Psoas muscle (tissue), 8 donors: ENCODE results near the gene NID2. TPM values are rescaled to one million over a fixed set of nuclear protein-coding genes. Genes with fewer than 3 reads are reported as not detected.

Experiments
- ATAC-seq, 4 donors: fragments of 200-7000 bp; cut with Tn5 transposase; one replicate each; pipeline ENCODE4 v1.9.1; 2020; ENCODE audit warnings: moderate library complexity in 3 of 4, mild to moderate bottlenecking in 2 of 4
- DNase-seq, 2 donors: peaks; one replicate each; pipeline ENCODE4 v3.0.0-alpha.2; 2020
- H3K27ac ChIP-seq: fragments of 200-600 bp; one replicate; pipeline ENCODE4 v1.8.0; 2022
- H3K27me3 ChIP-seq, 3 donors: fragments of 200-600 bp in 1 of 3; one replicate each; pipeline versions ENCODE4 v1.6.1 to v1.8.0; 2013 to 2022; ENCODE audit warnings: low read length in 2 of 3, mild to moderate bottlenecking in 2 of 3, moderate library complexity in 1 of 3; ENCODE audit not compliant: insufficient read depth in 3 of 3
- H3K36me3 ChIP-seq, 2 donors: fragments of 200-600 bp in 1 of 2; one replicate each; pipeline versions ENCODE4 v1.6.1 to v1.8.0; 2013 to 2022; ENCODE audit warnings: low read depth in 1 of 2, mild to moderate bottlenecking in 1 of 2, moderate library complexity in 1 of 2; ENCODE audit not compliant: insufficient read depth in 1 of 2
- H3K4me1 ChIP-seq: fragments of 200-600 bp; one replicate; pipeline ENCODE4 v1.8.0; 2022
- H3K4me3 ChIP-seq: fragments of 200-600 bp; one replicate; pipeline ENCODE4 v1.8.0; 2022; ENCODE audit warnings: mild to moderate bottlenecking
- H3K9me3 ChIP-seq: fragments of 200-600 bp; one replicate; pipeline ENCODE4 v1.8.0; 2022
- WGBS, 3 donors: extraction: QIAGEN DNeasy Blood & Tissue Kit; methylation state at CpG; one replicate each; pipeline versions ENCODE4 v1.1.6 to v1.1.7; 2013; 5-methylcytosine and 5-hydroxymethylcytosine counted together
- intact Hi-C, 2 donors: fragments of 100-400 bp; cut with DNase I; formaldehyde crosslinking; loops; one replicate each; pipeline versions ENCODE4 v1.11.0 to v1.14.2; 2022
- polyA plus RNA-seq, 3 donors: library from polyadenylated mRNA; stranded (reverse); fragments of 200-250 nt; gene quantifications; one replicate each; pipeline ENCODE4 v1.2.3, GENCODE V29; 2013
- total RNA-seq, 4 donors: library from RNA; stranded (reverse); fragmentation: NEBNext Ultra II Directional in 2 of 4; extraction: Animal tissue kit (Norgen Biotek cat#: 25700) in 2 of 4; gene quantifications; one replicate each; pipeline versions ENCODE4 v1.2.1 to v1.2.4, GENCODE V29; 2021 to 2023
- TF ChIP-seq, protein P1 (sequence below): fragments of 200-600 bp; IDR thresholded peaks from one replicate; pipeline ENCODE4 v1.8.0; 2022; ENCODE audit warnings: antibody characterized with exemption
- donor health status: healthy with polysubstance abuse.
- donor health status: DM: no; HTN: no; CAD: no; lungs with moderate emphysema.
- donor health status: Bipolar disorder and iron deficiency.
- donor health status: healthy.
- donor health status: DM: yes; HTN: yes; CAD: no.
- donor health status: DM: no; HTN: no; CAD: no.
- donor health status: DM: no; HTN: no; CAD: no.
- donor health status: DM: yes; HTN: yes; CAD: no.

Gene NID2
- total and polyA plus RNA-seq, 7 donors = 2.2 to 12.9 (median 4.1) TPM

- 87 to 90% (median 89%) methylated on average over 4 of the region's 4 CpGs for WGBS, 3 donors
- H3K9me3 ChIP-seq = no peaks in the 10 kb centered on the region
- no peak for ATAC-seq
- H3K36me3 ChIP-seq = no peaks in the 10 kb centered on the region
- intact Hi-C loops = loop anchor here in 1 of 2 donors (2.0 kb wide), 1 partner anchor 65 kb away; no protein-coding TSS in a partner anchor
- no peaks in the 10 kb centered on the region for H3K4me1 ChIP-seq
- DNase-seq = no peak
- TF ChIP-seq, protein P1, sequence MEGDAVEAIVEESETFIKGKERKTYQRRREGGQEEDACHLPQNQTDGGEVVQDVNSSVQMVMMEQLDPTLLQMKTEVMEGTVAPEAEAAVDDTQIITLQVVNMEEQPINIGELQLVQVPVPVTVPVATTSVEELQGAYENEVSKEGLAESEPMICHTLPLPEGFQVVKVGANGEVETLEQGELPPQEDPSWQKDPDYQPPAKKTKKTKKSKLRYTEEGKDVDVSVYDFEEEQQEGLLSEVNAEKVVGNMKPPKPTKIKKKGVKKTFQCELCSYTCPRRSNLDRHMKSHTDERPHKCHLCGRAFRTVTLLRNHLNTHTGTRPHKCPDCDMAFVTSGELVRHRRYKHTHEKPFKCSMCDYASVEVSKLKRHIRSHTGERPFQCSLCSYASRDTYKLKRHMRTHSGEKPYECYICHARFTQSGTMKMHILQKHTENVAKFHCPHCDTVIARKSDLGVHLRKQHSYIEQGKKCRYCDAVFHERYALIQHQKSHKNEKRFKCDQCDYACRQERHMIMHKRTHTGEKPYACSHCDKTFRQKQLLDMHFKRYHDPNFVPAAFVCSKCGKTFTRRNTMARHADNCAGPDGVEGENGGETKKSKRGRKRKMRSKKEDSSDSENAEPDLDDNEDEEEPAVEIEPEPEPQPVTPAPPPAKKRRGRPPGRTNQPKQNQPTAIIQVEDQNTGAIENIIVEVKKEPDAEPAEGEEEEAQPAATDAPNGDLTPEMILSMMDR = no peak
- no peaks in the 10 kb centered on the region for H3K27me3 ChIP-seq
- H3K4me3 ChIP-seq = no peak overlapping the region
- H3K27ac ChIP-seq = no peak overlapping the region
Measured at GRCh38 chr14:52111583-52111982, 42.7 kb upstream of the NID2 start.

DNA sequence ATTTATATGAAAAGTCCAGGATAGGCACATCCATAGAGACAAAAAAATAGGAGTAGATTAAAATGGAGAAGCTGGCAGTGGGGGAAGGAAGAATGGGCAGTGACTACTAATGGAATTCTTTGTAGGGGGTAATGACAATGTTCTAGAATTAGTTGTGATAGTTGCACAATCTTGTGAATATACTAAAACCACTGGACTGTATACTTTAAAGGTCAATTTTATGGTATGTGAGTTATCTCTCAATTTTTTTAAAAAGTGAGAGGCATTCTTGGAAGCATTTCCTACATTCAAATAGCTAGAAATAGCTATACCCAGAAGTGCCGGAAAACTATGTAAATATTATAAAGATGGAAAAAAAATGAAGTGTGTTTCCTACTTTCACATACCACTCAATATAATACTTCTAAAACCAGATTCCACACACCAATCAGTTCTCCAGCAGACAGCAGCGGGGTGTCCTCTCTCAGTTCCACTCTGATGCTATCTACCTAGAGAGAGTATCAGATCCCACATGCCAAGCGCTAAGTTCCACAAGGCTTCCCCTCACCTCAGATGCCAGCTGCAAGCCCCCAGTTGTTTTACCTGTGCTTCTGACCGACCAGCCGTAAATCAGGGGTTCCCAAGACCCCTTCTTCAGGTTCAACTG is 41.7 kb upstream of the NID2 start:
- no peak for ATAC-seq
- no peak for DNase-seq
- TF ChIP-seq, protein P1 = no peak
- Histone ChIP-seq H3K9me3 (no peaks in the 10 kb centered on the region), H3K4me1 (no peaks in the 10 kb centered on the region), H3K4me3 (no peak overlapping the region), H3K36me3 (no peaks in the 10 kb centered on the region), H3K27ac (no peak overlapping the region), H3K27me3 (no peaks in the 10 kb centered on the region)
- WGBS, 3 donors = 69 to 93% (median 69%) methylated on average over 5 of the region's 5 CpGs
- intact Hi-C loops = loop anchor here in 1 of 2 donors (2.0 kb wide), 1 partner anchor 64 kb away; no protein-coding TSS in a partner anchor

DNA sequence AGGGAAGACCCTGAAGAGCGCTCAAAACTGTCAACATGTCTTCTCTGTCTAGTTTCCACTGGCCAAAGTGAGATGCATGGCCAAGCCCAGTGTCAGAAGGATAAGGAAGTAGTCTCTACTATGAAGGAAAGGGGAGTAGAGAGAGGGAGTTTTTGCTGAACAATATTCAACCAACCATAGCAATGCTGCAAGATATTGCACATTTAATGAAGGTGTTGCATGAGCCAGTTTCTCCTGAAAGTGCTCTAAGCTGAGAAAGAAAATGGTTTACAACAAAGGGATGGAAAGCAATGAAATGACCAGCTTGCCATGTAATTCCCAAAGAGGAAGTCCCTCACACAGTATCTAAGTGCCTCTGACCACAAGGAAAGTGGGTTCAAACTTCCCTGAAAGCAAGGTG is 40.0 kb upstream of the NID2 start:
- 88 to 100% (median 89%) methylated on average over 1 of the region's 1 CpG for WGBS, 3 donors

GRCh38 chr14:52106840-52107239 is 38.0 kb upstream of the NID2 start:
- no peak overlapping the region for H3K27ac ChIP-seq
- ATAC-seq = no peak
- no peak overlapping the region for H3K4me3 ChIP-seq
- no peaks in the 10 kb centered on the region for H3K9me3 ChIP-seq
- DNase-seq = no peak
- H3K4me1 ChIP-seq = no peaks in the 10 kb centered on the region
- TF ChIP-seq, protein P1 = no peak
- no peaks in the 10 kb centered on the region for H3K27me3 ChIP-seq
- intact Hi-C loops = no loop called here
- H3K36me3 ChIP-seq = no peaks in the 10 kb centered on the region
- 33 to 35% (median 33%) methylated on average over 5 of the region's 5 CpGs for WGBS, 3 donors

More for the DNA sequence above, 40.0 kb upstream of the NID2 start:
- no peak overlapping the region for H3K4me3 ChIP-seq
- no peaks in the 10 kb centered on the region for H3K4me1 ChIP-seq
- no peak for DNase-seq
- intact Hi-C loops = no loop called here
- H3K27me3 ChIP-seq = no peaks in the 10 kb centered on the region
- no peaks in the 10 kb centered on the region for H3K36me3 ChIP-seq
- no peak for ATAC-seq
- H3K9me3 ChIP-seq = no peaks in the 10 kb centered on the region
- TF ChIP-seq, protein P1 = no peak
- H3K27ac ChIP-seq = no peak overlapping the region

GRCh38 chr14:52103416-52103815 is 34.6 kb upstream of the NID2 start:
- DNase-seq (no peak), ATAC-seq (no peak)
- intact Hi-C loops = no loop called here
- Histone ChIP-seq H3K4me3 (no peak overlapping the region), H3K4me1 (no peaks in the 10 kb centered on the region), H3K36me3 (no peaks in the 10 kb centered on the region), H3K27ac (no peak overlapping the region), H3K9me3 (no peaks in the 10 kb centered on the region), H3K27me3 (no peaks in the 10 kb centered on the region)
- WGBS, 3 donors = 83 to 84% (median 84%) methylated on average over 8 of the region's 8 CpGs
- TF ChIP-seq, protein P1 = no peak
